Nephron (organoid): ENCODE measurements around the gene GRIK3.

Experiments
- H3K27ac Mint-ChIP-seq, 3 experiments: 2 replicates each; pipeline ENCODE4 v1.8.0; 2020; ENCODE audit warnings: mixed read lengths in 3 of 3, mild to moderate bottlenecking in 2 of 3, moderate library complexity in 1 of 3
- H3K27me3 Mint-ChIP-seq: 2 replicates; pipeline ENCODE4 v1.8.0; 2021; ENCODE audit warnings: low read depth, mild to moderate bottlenecking, moderate library complexity, mixed read lengths
- H3K36me3 Mint-ChIP-seq: 2 replicates; pipeline ENCODE4 v1.8.0; 2020; ENCODE audit warnings: low read depth, mixed read lengths
- H3K4me1 Mint-ChIP-seq: 2 replicates; pipeline ENCODE4 v1.8.0; 2020; ENCODE audit warnings: mixed read lengths
- H3K4me3 Mint-ChIP-seq, 3 experiments: 2 replicates each; pipeline ENCODE4 v1.8.0; 2020; ENCODE audit warnings: mild to moderate bottlenecking in 3 of 3, mixed read lengths in 3 of 3, moderate library complexity in 2 of 3
- H3K9me3 Mint-ChIP-seq: 2 replicates; pipeline ENCODE4 v1.8.0; 2020; ENCODE audit warnings: mixed read lengths
- TF ChIP-seq, protein P1 (sequence below), 3 experiments: fragments of 200-600 bp; sonication (generic); IDR thresholded peaks; one replicate each; pipeline ENCODE4 v1.5.0; 2021; ENCODE audit warnings: antibody characterized with exemption in 3 of 3; ENCODE audit not compliant: unreplicated experiment in 3 of 3

GRIK3 gene

DNA sequence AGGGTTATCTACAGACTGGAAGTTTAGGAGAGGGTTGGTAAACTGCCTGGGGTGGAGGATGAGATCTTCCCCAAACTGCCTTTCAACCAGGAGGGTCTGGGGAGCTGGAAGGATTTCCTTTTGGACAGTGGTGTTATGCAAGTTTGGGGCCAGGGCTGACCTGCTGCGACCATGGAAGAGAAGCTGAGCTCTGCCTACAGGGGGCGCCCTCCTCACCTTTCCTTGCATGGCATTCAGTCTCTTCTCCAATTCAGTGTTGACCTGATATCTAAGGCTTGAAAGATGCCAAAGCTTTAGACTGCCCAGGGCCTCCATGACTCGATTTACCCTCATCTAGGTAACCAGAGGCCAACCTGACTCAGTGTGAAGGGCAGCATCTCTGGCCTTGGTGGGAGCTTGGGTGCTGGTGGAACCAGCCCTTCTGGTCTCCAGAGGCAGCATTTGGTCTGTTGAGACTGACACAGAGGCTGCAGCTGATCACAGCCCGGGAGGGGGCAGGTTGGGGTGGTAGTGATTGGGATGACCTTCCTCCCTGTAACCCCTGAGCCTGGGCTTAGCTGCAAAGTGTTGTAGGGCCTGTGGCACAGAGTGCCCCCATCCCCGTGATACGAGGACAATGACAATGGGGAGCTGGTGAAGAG, 170.0 kb downstream of the GRIK3 start:
- no peak overlapping the region for H3K27ac Mint-ChIP-seq
- peaks cover 9% of the 10 kb centered on the region for H3K4me1 Mint-ChIP-seq
- TF ChIP-seq, protein P1, sequence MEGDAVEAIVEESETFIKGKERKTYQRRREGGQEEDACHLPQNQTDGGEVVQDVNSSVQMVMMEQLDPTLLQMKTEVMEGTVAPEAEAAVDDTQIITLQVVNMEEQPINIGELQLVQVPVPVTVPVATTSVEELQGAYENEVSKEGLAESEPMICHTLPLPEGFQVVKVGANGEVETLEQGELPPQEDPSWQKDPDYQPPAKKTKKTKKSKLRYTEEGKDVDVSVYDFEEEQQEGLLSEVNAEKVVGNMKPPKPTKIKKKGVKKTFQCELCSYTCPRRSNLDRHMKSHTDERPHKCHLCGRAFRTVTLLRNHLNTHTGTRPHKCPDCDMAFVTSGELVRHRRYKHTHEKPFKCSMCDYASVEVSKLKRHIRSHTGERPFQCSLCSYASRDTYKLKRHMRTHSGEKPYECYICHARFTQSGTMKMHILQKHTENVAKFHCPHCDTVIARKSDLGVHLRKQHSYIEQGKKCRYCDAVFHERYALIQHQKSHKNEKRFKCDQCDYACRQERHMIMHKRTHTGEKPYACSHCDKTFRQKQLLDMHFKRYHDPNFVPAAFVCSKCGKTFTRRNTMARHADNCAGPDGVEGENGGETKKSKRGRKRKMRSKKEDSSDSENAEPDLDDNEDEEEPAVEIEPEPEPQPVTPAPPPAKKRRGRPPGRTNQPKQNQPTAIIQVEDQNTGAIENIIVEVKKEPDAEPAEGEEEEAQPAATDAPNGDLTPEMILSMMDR (IDR thresholded peaks at IDR 0.05; ENCODE audit: unreplicated experiment in 3 of 3): peak in 1 of 3 experiments; percentile 20
- H3K4me3 Mint-ChIP-seq: no peak overlapping the region
- H3K36me3 Mint-ChIP-seq: no peaks in the 10 kb centered on the region
- no peaks in the 10 kb centered on the region for H3K9me3 Mint-ChIP-seq
- H3K27me3 Mint-ChIP-seq: peaks cover 37% of the 10 kb centered on the region

DNA sequence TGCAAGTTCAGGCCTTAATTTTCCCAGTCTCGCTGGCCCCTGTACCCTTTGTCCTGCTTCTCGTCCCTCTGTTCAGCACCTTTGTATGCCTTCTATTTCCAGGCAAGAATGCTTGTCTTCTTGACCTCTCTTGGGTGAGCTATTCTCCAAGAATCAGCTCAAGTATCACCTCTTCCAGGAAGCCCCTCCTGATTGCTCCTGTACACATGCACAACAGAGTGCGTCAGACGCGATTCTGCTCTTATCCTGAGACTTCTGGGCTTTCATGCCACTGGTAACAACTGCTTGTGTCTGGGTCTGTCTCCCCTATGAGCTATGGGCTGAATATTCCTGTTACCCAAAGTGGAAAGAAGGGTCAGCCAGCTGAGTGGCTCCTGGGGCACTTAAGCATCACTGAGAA, 170.8 kb downstream of the GRIK3 start:
- no peak overlapping the region for H3K27ac Mint-ChIP-seq
- no peaks in the 10 kb centered on the region for H3K36me3 Mint-ChIP-seq
- TF ChIP-seq, protein P1 (IDR thresholded peaks at IDR 0.05; ENCODE audit: unreplicated experiment in 3 of 3): no peak
- peaks cover under 1% of the 10 kb centered on the region for H3K4me1 Mint-ChIP-seq
- H3K27me3 Mint-ChIP-seq: peaks cover 41% of the 10 kb centered on the region
- no peak overlapping the region for H3K4me3 Mint-ChIP-seq
- H3K9me3 Mint-ChIP-seq: no peaks in the 10 kb centered on the region

DNA sequence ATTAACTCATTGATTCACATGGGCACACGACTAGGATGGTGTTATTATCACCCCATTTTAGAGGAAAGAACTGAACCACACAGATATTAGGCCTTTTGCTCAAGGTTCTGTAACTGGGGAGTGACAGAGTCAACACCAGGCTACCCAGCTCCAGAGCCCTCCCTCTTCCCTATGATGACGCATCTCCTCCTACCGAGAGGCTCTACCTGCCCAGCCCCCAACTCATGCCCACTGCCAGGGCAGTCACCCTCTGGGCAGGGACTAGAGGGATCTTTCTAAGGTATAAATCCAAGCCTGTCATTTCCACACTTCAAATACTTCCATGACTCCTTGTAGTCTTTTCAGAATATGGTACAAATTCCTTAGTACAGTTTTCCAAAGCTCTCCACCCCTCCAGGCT, 171.3 kb downstream of the GRIK3 start:
- Mint-ChIP-seq H3K36me3 (no peaks in the 10 kb centered on the region), H3K4me1 (no peaks in the 10 kb centered on the region), H3K9me3 (no peaks in the 10 kb centered on the region), H3K27ac (no peak overlapping the region), H3K27me3 (peaks cover 46% of the 10 kb centered on the region), H3K4me3 (no peak overlapping the region)
- TF ChIP-seq, protein P1 (IDR thresholded peaks at IDR 0.05; ENCODE audit: unreplicated experiment in 3 of 3): no peak

DNA sequence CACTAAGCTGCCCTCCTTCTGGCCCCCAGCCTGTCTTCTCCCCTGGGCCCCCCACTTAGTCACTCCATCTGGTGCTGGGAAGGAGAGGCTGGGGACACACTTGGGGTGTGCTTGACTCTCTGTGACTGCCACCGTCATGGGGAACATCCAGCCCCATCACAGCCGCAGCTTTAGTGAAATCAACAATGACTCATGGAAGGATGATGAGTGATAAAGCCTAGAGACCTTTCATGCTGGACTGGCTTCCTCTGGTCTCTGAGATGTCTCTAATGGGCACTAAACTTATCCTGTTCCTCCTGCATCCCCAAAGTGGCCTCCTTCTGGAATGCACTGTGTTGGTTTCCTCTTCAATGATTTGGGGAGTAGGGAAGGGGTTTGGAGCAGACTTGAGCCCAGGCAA, 172.9 kb downstream of the GRIK3 start:
- Mint-ChIP-seq H3K4me3 (no peak overlapping the region), H3K27ac (no peak overlapping the region), H3K27me3 (peaks cover 54% of the 10 kb centered on the region), H3K4me1 (no peaks in the 10 kb centered on the region), H3K36me3 (no peaks in the 10 kb centered on the region), H3K9me3 (no peaks in the 10 kb centered on the region)
- TF ChIP-seq, protein P1 (IDR thresholded peaks at IDR 0.05; ENCODE audit: unreplicated experiment in 3 of 3): no peak

GRCh38 chr1:36859926-36860325, 174.4 kb downstream of the GRIK3 start:
- Mint-ChIP-seq H3K27me3 (peaks cover 65% of the 10 kb centered on the region), H3K4me3 (no peak overlapping the region), H3K9me3 (no peaks in the 10 kb centered on the region), H3K36me3 (no peaks in the 10 kb centered on the region), H3K27ac (no peak overlapping the region), H3K4me1 (no peaks in the 10 kb centered on the region)
- TF ChIP-seq, protein P1 (IDR thresholded peaks at IDR 0.05; ENCODE audit: unreplicated experiment in 3 of 3): no peak

DNA sequence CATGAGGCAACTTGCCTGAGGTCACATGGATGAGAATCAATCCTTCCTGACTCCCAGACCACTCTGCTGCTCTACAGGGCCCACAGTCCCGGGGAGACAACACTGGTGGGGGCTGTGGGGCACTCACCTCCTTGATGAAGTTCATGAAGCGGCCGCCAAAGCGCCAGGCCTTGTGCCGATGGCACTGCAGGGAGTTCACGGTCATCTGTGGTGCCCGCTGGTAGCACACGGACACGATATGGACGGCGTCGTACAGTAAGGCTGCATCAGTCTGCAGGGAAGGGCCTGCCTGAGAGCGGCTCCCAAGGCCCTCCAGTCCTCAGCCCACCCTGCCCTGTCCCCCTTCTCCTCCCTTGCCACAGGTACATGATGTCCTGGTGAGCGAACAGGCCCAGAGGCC, 175.3 kb downstream of the GRIK3 start:
- TF ChIP-seq, protein P1 (IDR thresholded peaks at IDR 0.05; ENCODE audit: unreplicated experiment in 3 of 3): no peak
- Mint-ChIP-seq H3K9me3 (no peaks in the 10 kb centered on the region), H3K36me3 (no peaks in the 10 kb centered on the region), H3K4me3 (no peak overlapping the region), H3K27me3 (peaks cover 70% of the 10 kb centered on the region), H3K4me1 (no peaks in the 10 kb centered on the region), H3K27ac (no peak overlapping the region)
